ENCODE measurements around the gene MTHFD1L.

DNA sequence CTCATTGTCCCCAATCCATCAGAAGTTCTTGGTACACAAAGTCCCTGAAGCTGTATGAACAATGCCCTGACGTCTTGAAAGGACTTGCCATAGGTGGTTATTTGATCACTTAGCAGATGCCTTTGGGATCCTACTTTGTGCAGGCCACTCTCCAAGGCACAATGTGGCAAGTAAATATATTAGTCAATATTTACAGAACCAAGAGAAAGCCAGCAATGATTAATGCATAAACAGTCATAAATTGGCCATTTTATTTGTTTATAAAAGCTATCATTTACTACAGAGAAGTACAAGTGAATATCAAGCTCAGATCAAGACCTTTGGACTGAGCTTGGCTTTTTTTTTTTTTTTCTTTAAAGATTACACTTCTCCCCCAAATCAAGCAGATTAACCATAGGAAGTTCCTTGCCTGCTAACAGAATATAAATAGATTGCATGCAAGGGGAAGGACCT, 161.8 kb downstream of the MTHFD1L start:
- TF ChIP-seq POLR2A (IDR thresholded peaks at IDR 0.05): no peak
- TF ChIP-seq, protein P1, sequence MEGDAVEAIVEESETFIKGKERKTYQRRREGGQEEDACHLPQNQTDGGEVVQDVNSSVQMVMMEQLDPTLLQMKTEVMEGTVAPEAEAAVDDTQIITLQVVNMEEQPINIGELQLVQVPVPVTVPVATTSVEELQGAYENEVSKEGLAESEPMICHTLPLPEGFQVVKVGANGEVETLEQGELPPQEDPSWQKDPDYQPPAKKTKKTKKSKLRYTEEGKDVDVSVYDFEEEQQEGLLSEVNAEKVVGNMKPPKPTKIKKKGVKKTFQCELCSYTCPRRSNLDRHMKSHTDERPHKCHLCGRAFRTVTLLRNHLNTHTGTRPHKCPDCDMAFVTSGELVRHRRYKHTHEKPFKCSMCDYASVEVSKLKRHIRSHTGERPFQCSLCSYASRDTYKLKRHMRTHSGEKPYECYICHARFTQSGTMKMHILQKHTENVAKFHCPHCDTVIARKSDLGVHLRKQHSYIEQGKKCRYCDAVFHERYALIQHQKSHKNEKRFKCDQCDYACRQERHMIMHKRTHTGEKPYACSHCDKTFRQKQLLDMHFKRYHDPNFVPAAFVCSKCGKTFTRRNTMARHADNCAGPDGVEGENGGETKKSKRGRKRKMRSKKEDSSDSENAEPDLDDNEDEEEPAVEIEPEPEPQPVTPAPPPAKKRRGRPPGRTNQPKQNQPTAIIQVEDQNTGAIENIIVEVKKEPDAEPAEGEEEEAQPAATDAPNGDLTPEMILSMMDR (IDR thresholded peaks at IDR 0.05): no peak
